Muscle layer of duodenum (tissue), 2 donors: Measurements from ENCODE around the gene MFGE8.

Source experiments
- H3K27ac ChIP-seq: one replicate; pipeline ENCODE4 v1.7.0; 2013; ENCODE audit warnings: mild to moderate bottlenecking, low read length
- H3K27me3 ChIP-seq: one replicate; pipeline ENCODE4 v1.7.0; 2013; ENCODE audit warnings: low read depth, mild to moderate bottlenecking, control low read depth, low read length
- H3K36me3 ChIP-seq, 2 donors: one replicate each; pipeline ENCODE4 v1.7.0; 2013; ENCODE audit warnings: low read length in 2 of 2, control low read depth in 1 of 2, mild to moderate bottlenecking in 1 of 2; ENCODE audit not compliant: insufficient read depth in 2 of 2, control insufficient read depth in 1 of 2
- H3K4me1 ChIP-seq, 2 donors: one replicate each; pipeline ENCODE4 v1.7.0; 2013; ENCODE audit warnings: low read length in 2 of 2, mild to moderate bottlenecking in 2 of 2, control low read depth in 1 of 2, moderate library complexity in 1 of 2; ENCODE audit not compliant: insufficient read depth in 2 of 2, control insufficient read depth in 1 of 2
- H3K4me3 ChIP-seq, 2 donors: one replicate each; pipeline ENCODE4 v1.7.0; 2013; ENCODE audit warnings: low read length in 2 of 2, low read depth in 1 of 2, mild to moderate bottlenecking in 1 of 2
- H3K9me3 ChIP-seq, 2 donors: one replicate each; pipeline ENCODE4 v1.7.0; 2013; ENCODE audit warnings: low read length in 2 of 2, control low read depth in 1 of 2, mild to moderate bottlenecking in 1 of 2; ENCODE audit not compliant: control insufficient read depth in 1 of 2
- donor health status: healthy.

The MFGE8 gene

GRCh38 chr15:88913017-88913849 is at the start of gene MFGE8:
Gene MFGE8 (minus strand): TSS chr15:88913379. CDS start chr15:88913319, 60 bp downstream.
- Histone ChIP-seq H3K27me3 (no peaks in the 10 kb centered on the region), H3K36me3 (peaks cover 0 to 10% of the 10 kb centered on the region in 2 donors), H3K4me3 (peak within 1 kb of the TSS; percentile 77 to 86), H3K4me1 (peaks cover 0 to 8% of the 10 kb centered on the region in 2 donors), H3K27ac (no peak within 1 kb of the TSS), H3K9me3 (no peaks in the 10 kb centered on the region)

GRCh38 chr15:88959445-88959844 is 46.3 kb upstream of the MFGE8 start:
- no peaks in the 10 kb centered on the region for H3K27me3 ChIP-seq
- no peak overlapping the region for H3K4me3 ChIP-seq
- H3K4me1 ChIP-seq, result no peaks in the 10 kb centered on the region
- H3K27ac ChIP-seq, result no peak overlapping the region
- H3K36me3 ChIP-seq, result no peaks in the 10 kb centered on the region
- H3K9me3 ChIP-seq, result peaks cover 0 to 2% of the 10 kb centered on the region in 2 donors

DNA sequence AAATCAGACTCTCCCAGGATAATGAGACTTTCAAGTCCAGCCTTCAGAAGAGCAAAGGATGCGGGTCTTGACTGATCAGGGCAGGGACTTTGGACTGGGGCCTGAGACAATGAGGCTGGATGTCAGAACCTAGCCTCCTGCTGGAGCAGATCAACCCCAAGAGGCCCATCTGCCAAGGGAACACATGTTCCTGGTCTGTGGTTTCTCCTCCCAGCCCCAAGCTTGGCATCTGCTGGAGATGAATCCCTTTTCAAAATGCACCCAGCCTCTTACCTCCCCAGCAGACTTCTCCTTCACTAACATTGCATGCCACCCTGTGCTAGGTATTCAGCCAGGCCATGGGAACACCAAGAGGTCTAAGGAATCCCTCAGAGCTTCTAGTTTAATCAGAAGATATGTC is 43.7 kb upstream of the MFGE8 start:
- Histone ChIP-seq H3K27me3 (no peaks in the 10 kb centered on the region), H3K4me1 (no peaks in the 10 kb centered on the region), H3K4me3 (no peak overlapping the region), H3K27ac (no peak overlapping the region), H3K36me3 (no peaks in the 10 kb centered on the region), H3K9me3 (peaks cover 0 to 2% of the 10 kb centered on the region in 2 donors)

DNA sequence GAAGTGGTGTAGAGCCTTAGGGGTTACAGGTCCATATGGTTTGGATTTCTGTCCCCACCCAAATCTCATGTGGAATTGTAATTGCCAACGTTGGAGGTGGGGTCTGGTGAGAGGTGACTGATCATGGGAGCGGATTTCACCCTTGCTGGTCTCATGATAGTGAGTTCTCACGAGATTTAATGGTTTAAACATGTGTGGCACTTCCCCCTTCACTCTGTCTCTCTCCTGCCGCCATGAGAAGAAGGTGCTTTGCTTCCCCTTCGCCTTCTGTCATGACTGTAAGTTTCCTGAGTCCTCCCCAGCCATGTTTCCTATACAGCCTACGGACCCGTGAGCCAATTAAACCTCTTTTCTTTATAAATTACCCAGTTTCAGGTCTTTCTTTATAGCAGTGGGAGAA is 43.1 kb upstream of the MFGE8 start:
- Histone ChIP-seq H3K9me3 (peaks cover 0 to 2% of the 10 kb centered on the region in 2 donors), H3K27ac (no peak overlapping the region), H3K4me1 (no peaks in the 10 kb centered on the region), H3K36me3 (no peaks in the 10 kb centered on the region), H3K4me3 (no peak overlapping the region), H3K27me3 (no peaks in the 10 kb centered on the region)

DNA sequence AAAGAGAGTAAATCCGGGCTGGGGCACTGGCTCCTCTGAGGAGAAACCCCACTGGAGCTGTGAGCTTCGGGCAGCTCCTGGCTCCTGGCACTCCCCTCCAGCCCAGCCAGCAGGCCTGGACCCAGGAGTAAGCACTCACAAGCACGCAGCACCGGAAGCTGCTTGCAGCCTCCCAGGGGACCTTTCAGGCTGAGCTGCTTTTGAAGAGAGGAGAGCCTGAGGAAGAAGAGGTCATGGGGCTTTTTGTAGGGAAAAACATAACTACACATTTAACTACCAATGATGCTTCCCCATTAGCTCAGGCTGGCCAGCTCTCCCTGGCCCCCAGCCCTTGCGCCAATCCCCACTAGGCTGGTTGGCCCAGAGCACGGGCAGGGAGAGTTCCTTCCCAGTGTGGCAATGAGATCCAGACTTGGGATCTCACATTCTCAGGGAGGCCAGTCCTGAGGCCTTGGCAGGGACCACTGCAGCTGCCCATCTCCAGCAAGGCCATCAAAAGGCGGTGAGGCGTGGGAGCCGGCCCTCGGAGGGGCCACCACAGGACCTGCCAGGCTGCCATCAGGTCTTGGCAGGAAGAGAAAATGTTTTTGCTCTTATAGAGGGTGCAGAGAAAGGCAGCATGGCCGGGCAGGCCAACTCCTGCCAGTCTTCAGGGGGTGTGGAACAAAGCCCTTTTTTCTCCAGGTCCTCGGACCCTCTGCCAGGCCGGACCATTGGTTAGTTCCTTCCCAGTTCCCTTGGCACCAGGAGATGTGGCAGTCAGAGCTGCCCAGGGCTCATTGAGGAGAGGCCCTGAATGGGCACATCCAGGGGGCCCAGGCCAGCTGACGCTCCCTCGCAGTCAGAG is 41.5 kb upstream of the MFGE8 start:
- no peak overlapping the region for H3K27ac ChIP-seq
- no peak overlapping the region for H3K4me3 ChIP-seq
- no peaks in the 10 kb centered on the region for H3K27me3 ChIP-seq
- H3K9me3 ChIP-seq, result no peaks in the 10 kb centered on the region
- no peaks in the 10 kb centered on the region for H3K36me3 ChIP-seq
- H3K4me1 ChIP-seq, result no peaks in the 10 kb centered on the region

DNA sequence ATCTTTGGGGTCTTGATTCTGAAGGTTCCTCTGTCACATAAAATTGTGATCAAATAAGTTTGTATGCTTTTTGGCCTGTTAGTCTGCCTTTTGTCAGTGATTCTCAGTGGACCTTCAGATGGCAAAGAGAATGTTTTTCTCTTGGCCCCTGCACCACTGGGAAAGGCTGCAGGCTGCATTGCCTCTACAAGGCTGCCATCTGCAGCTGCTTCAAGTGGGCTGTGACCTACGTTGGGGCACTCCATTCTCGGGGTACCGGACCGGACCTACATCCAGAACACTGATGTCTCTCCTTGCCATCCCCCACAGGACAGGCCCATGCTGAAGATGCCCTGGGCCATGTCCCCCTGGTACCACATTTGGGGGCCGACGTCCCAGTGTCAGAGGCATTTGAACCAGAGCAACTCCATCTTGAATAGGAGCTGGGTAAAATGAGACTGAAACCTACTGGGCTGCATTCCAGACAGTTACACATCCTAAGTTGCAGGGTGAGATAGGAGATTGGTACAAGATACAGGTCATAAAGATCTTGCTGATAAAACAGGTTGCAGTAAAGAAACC is 37.5 kb upstream of the MFGE8 start:
- no peaks in the 10 kb centered on the region for H3K4me1 ChIP-seq
- H3K9me3 ChIP-seq, result no peaks in the 10 kb centered on the region
- no peaks in the 10 kb centered on the region for H3K36me3 ChIP-seq
- H3K4me3 ChIP-seq, result no peak overlapping the region
- no peak overlapping the region for H3K27ac ChIP-seq
- H3K27me3 ChIP-seq, result no peaks in the 10 kb centered on the region

- no peaks in the 10 kb centered on the region for H3K9me3 ChIP-seq
- H3K4me3 ChIP-seq, result no peak overlapping the region
- no peaks in the 10 kb centered on the region for H3K36me3 ChIP-seq
- no peaks in the 10 kb centered on the region for H3K27me3 ChIP-seq
- H3K4me1 ChIP-seq, result no peaks in the 10 kb centered on the region
- no peak overlapping the region for H3K27ac ChIP-seq
These were observed 36.7 kb upstream of the MFGE8 start for GRCh38 chr15:88949734-88950400.

GRCh38 chr15:88940110-88940675 is 27.0 kb upstream of the MFGE8 start:
- Histone ChIP-seq H3K36me3 (no peaks in the 10 kb centered on the region), H3K27ac (no peak overlapping the region), H3K9me3 (no peaks in the 10 kb centered on the region), H3K4me3 (no peak overlapping the region), H3K4me1 (no peaks in the 10 kb centered on the region), H3K27me3 (no peaks in the 10 kb centered on the region)

GRCh38 chr15:88939486-88939806 is 26.3 kb upstream of the MFGE8 start:
- no peak overlapping the region for H3K27ac ChIP-seq
- peaks cover 0 to under 1% of the 10 kb centered on the region in 2 donors for H3K9me3 ChIP-seq
- H3K27me3 ChIP-seq, result no peaks in the 10 kb centered on the region
- H3K4me1 ChIP-seq, result no peaks in the 10 kb centered on the region
- H3K4me3 ChIP-seq, result no peak overlapping the region
- H3K36me3 ChIP-seq, result no peaks in the 10 kb centered on the region

- H3K36me3 ChIP-seq, result no peaks in the 10 kb centered on the region
- no peak overlapping the region for H3K27ac ChIP-seq
- no peaks in the 10 kb centered on the region for H3K4me1 ChIP-seq
- no peaks in the 10 kb centered on the region for H3K27me3 ChIP-seq
- peaks cover 0 to 3% of the 10 kb centered on the region in 2 donors for H3K9me3 ChIP-seq
- no peak overlapping the region for H3K4me3 ChIP-seq
These were observed 25.8 kb upstream of the MFGE8 start for GRCh38 chr15:88938802-88939485.
